Lung (tissue), 12 donors: ENCODE results near the gene ALPL. TPM values are rescaled to one million over a fixed set of nuclear protein-coding genes. Genes with fewer than 3 reads are reported as not detected.
A peak's percentile ranks its signal among the peaks of the same experiment; 100 is the strongest.

Experiments
- ATAC-seq: fragments of 200-7000 bp; cut with Tn5 transposase; one replicate; pipeline ENCODE4 v1.9.1; 2020; ENCODE audit warnings: moderate number of reproducible peaks; ENCODE audit not compliant: insufficient read depth, low FRiP score
- DNase-seq, 3 donors: peaks; one replicate each; pipeline ENCODE4 v3.0.0-alpha.2; 2013 to 2017
- H3K27ac ChIP-seq, 2 donors: one replicate each; pipeline ENCODE4 v1.5.1; 2013; ENCODE audit warnings: mild to moderate bottlenecking in 2 of 2, moderate library complexity in 2 of 2, control low read depth in 1 of 2, inconsistent platforms in 1 of 2, low read depth in 1 of 2, low read length in 1 of 2
- H3K27me3 ChIP-seq, 3 donors: one replicate each; pipeline ENCODE4 v1.5.1; 2013; ENCODE audit warnings: low read length in 2 of 3; ENCODE audit not compliant: control insufficient read depth in 3 of 3, insufficient read depth in 3 of 3
- H3K36me3 ChIP-seq, 4 donors: one replicate each; pipeline ENCODE4 v1.5.1; 2013; ENCODE audit warnings: low read length in 4 of 4, mild to moderate bottlenecking in 1 of 4, moderate library complexity in 1 of 4; ENCODE audit not compliant: control insufficient read depth in 4 of 4, insufficient read depth in 4 of 4
- H3K4me1 ChIP-seq, 5 donors: one replicate each; pipeline ENCODE4 v1.5.1; 2013; ENCODE audit warnings: low read length in 5 of 5, mild to moderate bottlenecking in 2 of 5, moderate library complexity in 1 of 5; ENCODE audit not compliant: control insufficient read depth in 5 of 5, insufficient read depth in 5 of 5
- H3K4me3 ChIP-seq: one replicate; pipeline ENCODE4 v1.5.1; 2013; ENCODE audit warnings: mild to moderate bottlenecking, control low read depth, moderate library complexity
- H3K9ac ChIP-seq, 2 donors: one replicate each; pipeline ENCODE4 v1.5.1; 2013; ENCODE audit warnings: low read length in 2 of 2, control low read depth in 1 of 2; ENCODE audit not compliant: insufficient read depth in 1 of 2
- H3K9me3 ChIP-seq, 4 donors: one replicate each; pipeline ENCODE4 v1.5.1; 2013; ENCODE audit warnings: low read length in 3 of 4, mild to moderate bottlenecking in 1 of 4, moderate library complexity in 1 of 4; ENCODE audit not compliant: control insufficient read depth in 4 of 4, insufficient read depth in 3 of 4
- WGBS, 2 donors: extraction: QIAGEN DNeasy Blood & Tissue Kit; methylation state at CpG; one replicate each; pipeline ENCODE4 v1.1.7; 2013; 5-methylcytosine and 5-hydroxymethylcytosine counted together
- polyA plus RNA-seq, 2 donors: library from polyadenylated mRNA; stranded (reverse); fragments of 200-250 nt; gene quantifications; one replicate each; pipeline ENCODE4 v1.2.1, GENCODE V29; 2013
- total RNA-seq, 2 donors: library from RNA; depleted of rRNA in 1 of 2; stranded (reverse); fragments of >200 nt in 1 of 2; gene quantifications; one replicate each; pipeline ENCODE4 v1.2.1, GENCODE V29; 2014 to 2021
- TF ChIP-seq, protein P1 (sequence below): IDR thresholded peaks from 2 replicates; pipeline ENCODE4 v1.5.1; 2012; ENCODE audit warnings: mild to moderate bottlenecking; ENCODE audit errors: control extremely low read depth, extremely low read depth
- donor health status: control.
- donor health status: control.
- donor health status: Bipolar disorder and iron deficiency.
- donor health status: healthy.
- donor health status: DM: yes; HTN: yes; CAD: no.

ALPL gene
- total and polyA plus RNA-seq, 4 donors, result 38.6 to 242 (median 230) TPM

DNA sequence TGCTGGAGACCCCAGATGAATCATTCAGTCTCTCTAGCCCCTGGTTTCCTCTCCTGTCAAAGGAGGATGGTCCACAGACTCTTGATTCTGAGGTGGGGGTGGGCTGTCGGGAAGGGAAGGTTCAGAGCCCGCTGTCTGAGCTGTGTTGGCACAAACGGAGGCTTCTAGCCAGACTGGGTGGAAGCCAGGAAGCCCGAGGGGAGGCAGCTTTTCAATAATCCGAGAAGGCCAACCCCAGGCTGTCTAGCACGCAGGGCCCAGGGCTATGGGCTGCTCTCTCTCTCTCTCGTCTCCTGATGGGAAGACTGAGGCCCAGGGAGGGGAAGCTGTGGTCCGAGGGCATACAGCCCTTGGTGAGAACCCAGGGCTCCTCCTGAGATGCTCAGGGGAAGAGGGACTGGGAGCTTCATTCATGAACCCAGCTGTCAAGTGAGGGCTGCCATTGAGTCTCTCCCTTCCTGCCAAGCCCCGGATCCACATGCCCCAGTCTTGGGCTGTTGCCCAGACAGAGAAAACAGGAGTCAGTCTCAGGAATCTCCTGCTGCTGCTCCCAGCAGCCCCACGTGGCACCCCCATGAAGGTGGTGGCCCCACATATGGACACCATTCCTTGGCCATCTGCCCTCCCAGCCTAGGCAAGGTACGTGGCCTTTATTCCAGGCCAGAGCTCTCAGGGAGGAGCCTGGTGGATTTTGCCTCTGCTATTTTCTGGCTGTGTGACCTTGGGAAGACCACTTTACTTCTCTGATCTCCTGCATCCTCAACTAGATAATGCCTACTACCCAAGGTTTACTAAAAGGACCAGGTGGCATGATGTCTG lies 115.6 kb downstream of the ALPL start:
- WGBS, 2 donors, result 69 to 76% methylated on average over 10 to 11 of the region's 11 CpGs
- H3K9ac ChIP-seq, result no peak overlapping the region

DNA sequence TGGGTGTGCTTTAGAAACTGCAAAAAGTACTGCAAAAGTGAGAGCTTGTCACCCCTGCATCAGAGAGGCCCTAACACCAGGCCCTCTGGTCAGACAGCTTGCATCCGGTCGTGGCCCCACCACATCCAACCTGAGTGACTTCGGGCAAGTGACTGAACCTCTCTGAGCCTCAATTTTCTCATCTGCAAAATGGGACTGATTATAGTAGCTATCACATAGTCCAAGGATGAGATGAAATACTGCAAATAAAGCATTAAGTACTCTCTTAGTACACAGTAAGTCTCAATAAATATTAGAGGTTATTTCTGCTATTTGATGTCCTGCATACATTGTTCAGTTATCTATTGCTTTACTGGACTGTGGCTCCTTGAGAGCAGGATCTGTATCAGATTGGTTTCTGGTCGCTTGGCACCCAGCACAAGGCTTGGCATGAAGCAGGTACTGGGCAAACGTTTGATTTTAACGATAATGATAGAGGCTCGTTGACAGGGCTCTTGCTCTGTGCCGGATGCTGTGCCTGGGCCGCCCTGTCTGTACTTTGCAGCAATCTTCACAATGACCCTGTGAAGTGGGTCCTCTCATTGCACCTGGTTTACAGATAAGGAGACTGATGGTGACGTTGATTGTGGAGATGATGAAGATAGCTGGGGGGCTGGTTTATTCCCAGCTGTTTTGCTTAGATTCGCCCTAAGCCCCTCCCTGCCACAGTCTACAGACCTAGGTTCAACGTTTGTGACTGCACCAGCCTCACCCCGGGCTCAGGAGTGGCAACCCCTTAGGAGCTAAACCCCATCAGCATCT lies 116.4 kb downstream of the ALPL start:
- DNase-seq (no peak), ATAC-seq (no peak)
- H3K9me3 ChIP-seq, result no peaks in the 10 kb centered on the region
- no peak overlapping the region for H3K4me3 ChIP-seq
- H3K27me3 ChIP-seq, result no peaks in the 10 kb centered on the region
- no peak overlapping the region for H3K27ac ChIP-seq
- no peak overlapping the region for H3K9ac ChIP-seq
- TF ChIP-seq, protein P1, sequence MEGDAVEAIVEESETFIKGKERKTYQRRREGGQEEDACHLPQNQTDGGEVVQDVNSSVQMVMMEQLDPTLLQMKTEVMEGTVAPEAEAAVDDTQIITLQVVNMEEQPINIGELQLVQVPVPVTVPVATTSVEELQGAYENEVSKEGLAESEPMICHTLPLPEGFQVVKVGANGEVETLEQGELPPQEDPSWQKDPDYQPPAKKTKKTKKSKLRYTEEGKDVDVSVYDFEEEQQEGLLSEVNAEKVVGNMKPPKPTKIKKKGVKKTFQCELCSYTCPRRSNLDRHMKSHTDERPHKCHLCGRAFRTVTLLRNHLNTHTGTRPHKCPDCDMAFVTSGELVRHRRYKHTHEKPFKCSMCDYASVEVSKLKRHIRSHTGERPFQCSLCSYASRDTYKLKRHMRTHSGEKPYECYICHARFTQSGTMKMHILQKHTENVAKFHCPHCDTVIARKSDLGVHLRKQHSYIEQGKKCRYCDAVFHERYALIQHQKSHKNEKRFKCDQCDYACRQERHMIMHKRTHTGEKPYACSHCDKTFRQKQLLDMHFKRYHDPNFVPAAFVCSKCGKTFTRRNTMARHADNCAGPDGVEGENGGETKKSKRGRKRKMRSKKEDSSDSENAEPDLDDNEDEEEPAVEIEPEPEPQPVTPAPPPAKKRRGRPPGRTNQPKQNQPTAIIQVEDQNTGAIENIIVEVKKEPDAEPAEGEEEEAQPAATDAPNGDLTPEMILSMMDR, result no peak
- peaks cover 0 to 23% (median 4%) of the 10 kb centered on the region in 5 donors for H3K4me1 ChIP-seq
- H3K36me3 ChIP-seq, result no peaks in the 10 kb centered on the region
- WGBS, 2 donors, result 65 to 86% methylated on average over 13 of the region's 13 CpGs

More for the DNA sequence above, 115.6 kb downstream of the ALPL start:
- TF ChIP-seq, protein P1, result no peak
- DNase-seq, result no peak
- ATAC-seq, result no peak
- no peaks in the 10 kb centered on the region for H3K9me3 ChIP-seq
- peaks cover 0 to 31% (median 7%) of the 10 kb centered on the region in 5 donors for H3K4me1 ChIP-seq
- H3K27me3 ChIP-seq, result no peaks in the 10 kb centered on the region
- no peaks in the 10 kb centered on the region for H3K36me3 ChIP-seq
- H3K27ac ChIP-seq, result peak overlapping the region in 1 of 2 donors; percentile 48
- no peak overlapping the region for H3K4me3 ChIP-seq

DNA sequence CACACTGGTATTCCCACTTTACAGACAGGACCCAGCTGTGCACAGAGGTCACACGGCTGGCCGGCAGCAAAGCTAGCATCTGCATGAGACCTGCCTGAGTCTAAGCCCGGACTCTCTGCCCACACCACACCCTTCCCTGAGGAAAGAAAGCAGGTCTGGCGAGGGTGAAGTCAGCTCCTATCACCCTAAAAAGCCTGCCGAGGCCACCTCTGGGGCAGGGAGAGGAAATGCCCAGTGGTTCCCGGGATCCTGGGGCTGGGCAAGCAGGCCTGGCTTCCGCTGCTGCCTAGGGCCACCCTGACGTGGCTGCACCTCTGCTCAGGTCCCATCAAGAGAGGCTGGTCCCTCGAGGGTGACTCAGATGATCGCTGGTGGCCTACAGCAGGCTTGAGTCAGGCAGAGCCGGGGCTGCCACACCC lies 117.7 kb downstream of the ALPL start:
- H3K36me3 ChIP-seq, result no peaks in the 10 kb centered on the region
- H3K9me3 ChIP-seq, result no peaks in the 10 kb centered on the region
- no peak for DNase-seq
- H3K27ac ChIP-seq, result no peak overlapping the region
- H3K27me3 ChIP-seq, result no peaks in the 10 kb centered on the region
- 78 to 85% methylated on average over 11 of the region's 11 CpGs for WGBS, 2 donors
- ATAC-seq, result no peak
- H3K4me1 ChIP-seq, result peaks cover 0 to 22% (median 7%) of the 10 kb centered on the region in 5 donors
- no peak overlapping the region for H3K4me3 ChIP-seq
- TF ChIP-seq, protein P1, result no peak
- H3K9ac ChIP-seq, result no peak overlapping the region

Other genes starting within 250 kb of the ALPL start
- 100 to 1,000 TPM; 105 to 129 TPM for gene ECE1, start 219.0 kb upstream of the ALPL start, total RNA-seq
- 100 to 1,000 TPM in 1 of 2 donors, 10 to 100 TPM in 1; 55.7 to 104 TPM for gene ECE1, start 219.0 kb upstream of the ALPL start, polyA plus RNA-seq
- 10 to 100 TPM in 1 of 2 donors, 1 to 10 TPM in 1; 9.7 to 17.6 TPM for gene NBPF3, start 69.3 kb upstream of the ALPL start, total RNA-seq
- 1 to 10 TPM; 1.3 to 1.6 TPM for gene NBPF3, start 69.3 kb upstream of the ALPL start, polyA plus RNA-seq
- gene RAP1GAP, start 159.9 kb downstream of the ALPL start, total RNA-seq, result 10 to 100 TPM; 14.6 to 41.4 TPM
- 10 to 100 TPM in 1 of 2 donors, 1 to 10 TPM in 1; 5.6 to 64.7 TPM for gene RAP1GAP, start 159.9 kb downstream of the ALPL start, polyA plus RNA-seq